CD4-positive, alpha-beta memory T cell (primary cell): ENCODE measurements around the gene STAM. TPM values are rescaled to one million over a fixed set of nuclear protein-coding genes. Genes with fewer than 3 reads are reported as not detected.

Experiments
- CTCF ChIA-PET: fragments of 350-600 bp; sonication (Branson Sonifier 250); formaldehyde crosslinking; loops from one replicate; lab custom pipeline; 2021; ENCODE audit warnings: inconsistent platforms; ENCODE audit not compliant: partially characterized antibody; lab: Charles Lee
- POLR2A ChIA-PET: fragments of 350-600 bp; sonication (Branson Sonifier 250); formaldehyde crosslinking; loops from one replicate; lab custom pipeline; 2021; ENCODE audit not compliant: partially characterized antibody; lab: Charles Lee
- DNase-seq, 5 donors: peaks; one replicate each; pipeline versions ENCODE4 v3.0.0 to v3.0.0-alpha.2; 2020 to 2022; ENCODE audit warnings: mixed read lengths in 1 of 5
- H3K27ac ChIP-seq: one replicate; pipeline ENCODE4 v1.7.0; 2013; ENCODE audit warnings: low read depth, low read length
- H3K27me3 ChIP-seq: 2 replicates; pipeline ENCODE4 v1.7.0; 2013; ENCODE audit warnings: mild to moderate bottlenecking, low read length, moderate library complexity; ENCODE audit not compliant: insufficient read depth
- H3K36me3 ChIP-seq: 2 replicates; pipeline ENCODE4 v1.7.0; 2013; ENCODE audit warnings: mild to moderate bottlenecking, low read length, moderate library complexity; ENCODE audit not compliant: insufficient read depth
- H3K4me1 ChIP-seq: 2 replicates; pipeline ENCODE4 v1.7.0; 2013; ENCODE audit warnings: mild to moderate bottlenecking, low read length, moderate library complexity; ENCODE audit not compliant: insufficient read depth
- H3K4me3 ChIP-seq, 2 donors: one replicate each; pipeline ENCODE4 v1.7.0; 2013; ENCODE audit warnings: low read length in 2 of 2, mild to moderate bottlenecking in 1 of 2
- H3K9me3 ChIP-seq, 2 donors: one replicate each; pipeline ENCODE4 v1.7.0; 2013; ENCODE audit warnings: low read length in 2 of 2, control low read depth in 1 of 2; ENCODE audit not compliant: control insufficient read depth in 1 of 2
- H3K27ac Mint-ChIP-seq, 7 donors: one replicate each; pipeline ENCODE4 v1.8.0; 2020 to 2021; ENCODE audit warnings: mixed read lengths in 7 of 7, mild to moderate bottlenecking in 6 of 7, inconsistent platforms in 3 of 7, moderate library complexity in 3 of 7
- H3K27me3 Mint-ChIP-seq, 2 donors: one replicate each; pipeline ENCODE4 v1.8.0; 2020 to 2021; ENCODE audit warnings: mixed read lengths in 2 of 2
- H3K36me3 Mint-ChIP-seq, 2 donors: one replicate each; pipeline ENCODE4 v1.8.0; 2020 to 2021; ENCODE audit warnings: mixed read lengths in 2 of 2, inconsistent platforms in 1 of 2, mild to moderate bottlenecking in 1 of 2
- H3K4me1 Mint-ChIP-seq, 4 donors: one replicate each; pipeline ENCODE4 v1.8.0; 2020 to 2021; ENCODE audit warnings: mixed read lengths in 4 of 4, mild to moderate bottlenecking in 1 of 4
- H3K4me3 Mint-ChIP-seq, 8 donors: one replicate each; pipeline ENCODE4 v1.8.0; 2020 to 2021; ENCODE audit warnings: mixed read lengths in 8 of 8, mild to moderate bottlenecking in 7 of 8, moderate library complexity in 6 of 8, inconsistent platforms in 3 of 8
- H3K9me3 Mint-ChIP-seq, 8 donors: one replicate each; pipeline ENCODE4 v1.8.0; 2020 to 2021; ENCODE audit warnings: mixed read lengths in 8 of 8, mild to moderate bottlenecking in 5 of 8, inconsistent platforms in 3 of 8, moderate library complexity in 1 of 8
- intact Hi-C: fragments of 100-400 bp; cut with micrococcal nuclease; formaldehyde crosslinking; loops from one replicate; pipeline ENCODE4 v1.15.1; 2023
- polyA plus RNA-seq, 2 donors: library from polyadenylated mRNA; unstranded; fragments of 300-500 nt; fragmentation: Illumina TruSeq; gene quantifications; one replicate each; pipeline ENCODE4 v1.2.3, GENCODE V29; 2021
- total RNA-seq, 2 experiments: library from RNA; stranded (reverse); gene quantifications; one replicate each; pipeline ENCODE4 v1.2.3, GENCODE V29; 2021

Gene STAM
- total and polyA plus RNA-seq, 4 experiments from 2014 or later, result 11.3 to 34.0 (median 22.7) TPM

DNA sequence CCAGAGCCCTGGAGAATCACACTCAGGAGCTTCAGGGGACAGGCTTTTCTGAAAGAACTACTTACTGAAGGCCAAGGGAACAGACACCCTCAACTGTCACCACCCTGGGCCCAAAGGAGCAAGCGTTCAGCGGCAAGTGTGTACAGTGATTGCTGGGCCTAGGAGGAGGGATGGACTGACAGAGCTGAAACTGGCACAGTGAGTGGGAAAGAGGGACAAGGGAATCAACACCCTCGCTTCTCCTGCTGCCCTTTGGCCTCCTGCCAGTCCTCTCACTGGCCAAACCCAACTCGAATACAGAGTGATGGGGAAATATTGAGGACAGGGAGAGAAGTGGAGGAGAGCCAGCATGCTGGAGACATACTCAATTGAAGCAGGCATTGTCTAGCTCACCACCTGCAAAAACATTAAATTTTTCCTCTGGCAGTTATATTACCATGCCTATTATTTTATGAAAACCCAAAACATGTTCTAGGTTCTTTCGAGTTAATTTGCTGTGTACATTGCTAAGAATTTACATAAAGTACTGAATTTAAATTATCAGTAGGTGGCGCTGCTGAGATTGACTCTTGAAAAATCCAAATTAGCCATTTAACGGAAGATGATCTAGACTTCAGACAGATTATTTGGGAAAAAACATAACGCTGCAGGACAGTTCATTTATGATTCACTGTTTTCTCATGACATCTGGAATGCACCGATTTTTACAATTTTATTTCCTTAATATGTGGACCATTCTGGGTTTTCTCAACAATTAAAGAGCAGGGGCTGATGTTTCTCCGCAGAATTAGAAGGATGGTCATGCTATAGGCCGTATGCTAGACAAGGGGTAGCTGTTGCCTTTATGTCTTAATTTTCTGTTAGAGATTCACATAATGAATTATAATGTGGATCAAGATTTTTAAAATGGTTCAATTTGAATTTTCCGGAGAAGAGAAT is 93.3 kb downstream of the STAM start:
- H3K36me3 ChIP-seq, result no peaks in the 10 kb centered on the region
- Mint-ChIP-seq H3K27ac (no peak overlapping the region), H3K27me3 (no peaks in the 10 kb centered on the region), H3K36me3 (peaks cover 0 to 3% of the 10 kb centered on the region in 2 donors), H3K4me3 (no peak overlapping the region), H3K4me1 (peaks cover 0 to 5% (median 3%) of the 10 kb centered on the region in 4 donors), H3K9me3 (no peaks in the 10 kb centered on the region)
- DNase-seq, result peak in 4 of 5 donors; percentile 7 to 30 (median 22)
- no peak overlapping the region for H3K4me3 ChIP-seq
- no peaks in the 10 kb centered on the region for H3K9me3 ChIP-seq
- H3K27me3 ChIP-seq, result no peaks in the 10 kb centered on the region
- ChIA-PET POLR2A (interaction anchor here (0.9 kb wide), 1 partner anchor 93 kb away, joined by 3 read pairs; the partner anchor contains the start of gene STAM), CTCF (interaction anchor here (0.5 to 4.3 kb wide), 17 partner anchors 10 to 191 kb away, joined by 3 to 39 read pairs (median 4); partner anchors contain the start of gene STAM)
- intact Hi-C loops, result loop anchor here (1.0 kb wide), 1 partner anchor 37 kb away; no protein-coding TSS in a partner anchor
- no peak overlapping the region for H3K27ac ChIP-seq
- H3K4me1 ChIP-seq, result no peaks in the 10 kb centered on the region

DNA sequence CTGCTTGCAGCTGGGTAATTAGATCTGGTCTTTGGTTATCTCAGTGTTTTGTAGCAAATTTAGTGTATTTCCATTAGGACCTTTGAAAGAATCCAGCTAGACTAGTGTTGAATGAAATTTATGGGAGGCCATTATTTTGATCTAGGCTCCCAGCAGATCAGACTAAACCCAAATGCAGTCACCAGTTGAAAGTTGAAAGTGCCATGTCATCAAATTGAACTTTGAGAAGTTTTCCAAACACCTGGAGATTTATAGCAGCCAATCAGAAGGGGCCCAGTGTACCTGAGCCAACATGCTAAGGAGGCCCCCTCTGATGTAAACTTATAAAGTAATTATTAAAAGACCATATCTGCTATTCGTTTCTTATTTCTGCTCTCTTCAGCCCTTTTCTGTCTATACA is 96.7 kb downstream of the STAM start:
- intact Hi-C loops, result no loop called here
- H3K4me1 Mint-ChIP-seq, result peaks cover 0 to 12% (median 7%) of the 10 kb centered on the region in 4 donors
- Histone ChIP-seq H3K27ac (no peak overlapping the region), H3K4me1 (peaks cover 7% of the 10 kb centered on the region), H3K4me3 (no peak overlapping the region), H3K9me3 (no peaks in the 10 kb centered on the region), H3K36me3 (no peaks in the 10 kb centered on the region), H3K27me3 (no peaks in the 10 kb centered on the region)
- POLR2A ChIA-PET, result no interaction called here
- DNase-seq, result no peak
- no peak overlapping the region for H3K4me3 Mint-ChIP-seq
- no peaks in the 10 kb centered on the region for H3K27me3 Mint-ChIP-seq
- H3K27ac Mint-ChIP-seq, result no peak overlapping the region
- peaks cover 0 to 3% of the 10 kb centered on the region in 2 donors for H3K36me3 Mint-ChIP-seq
- CTCF ChIA-PET, result interaction anchor here (1.5 to 7.2 kb wide), 2 partner anchors 53 to 133 kb away, joined by 3 to 114 read pairs; no protein-coding TSS in a partner anchor
- no peaks in the 10 kb centered on the region for H3K9me3 Mint-ChIP-seq

DNA sequence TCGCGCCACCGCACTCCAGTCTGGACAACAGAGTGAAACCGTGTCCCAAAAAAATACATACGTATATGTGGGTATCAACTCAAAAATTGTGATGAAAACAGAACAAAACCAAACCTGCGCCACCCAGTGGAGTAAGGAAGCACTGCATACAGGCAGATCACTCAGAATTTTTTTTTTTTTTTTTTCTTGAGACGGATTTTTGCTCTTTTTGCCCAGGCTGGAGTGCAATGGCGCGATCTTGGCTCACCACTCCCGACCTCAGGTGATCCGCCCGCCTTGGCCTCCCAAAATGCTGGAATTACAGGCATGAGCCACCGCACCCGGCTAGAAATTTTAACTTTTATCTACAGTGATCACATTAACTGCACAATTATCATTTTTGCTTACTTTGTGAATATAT is 99.0 kb downstream of the STAM start:
- H3K4me3 Mint-ChIP-seq, result peak overlapping the region in 1 of 8 donors; percentile 20
- POLR2A ChIA-PET, result no interaction called here

DNA sequence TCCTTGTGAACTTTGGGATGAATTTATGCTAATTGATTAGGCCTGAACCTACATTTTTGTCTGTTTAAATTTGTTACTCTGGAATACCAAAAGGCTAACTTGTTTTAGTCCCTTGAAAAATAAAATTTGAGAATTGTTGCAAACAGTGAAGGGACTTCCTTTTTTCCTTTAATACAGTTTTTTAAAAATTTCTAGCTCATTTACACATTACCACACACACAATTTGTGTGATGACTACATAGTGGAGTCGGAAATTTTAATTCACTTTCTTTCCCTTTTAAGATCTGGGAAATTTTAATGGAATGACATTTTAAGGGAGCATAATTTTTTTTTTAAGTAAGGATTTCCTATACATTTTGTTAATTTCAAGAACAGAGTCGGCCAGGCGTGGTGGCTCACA is 99.5 kb downstream of the STAM start:
- CTCF ChIA-PET, result interaction anchor here (0.9 to 7.2 kb wide), 4 partner anchors 9 to 143 kb away, joined by 3 to 114 read pairs (median 4); partner anchors contain the start of gene STAM
- DNase-seq, result no peak
- H3K36me3 Mint-ChIP-seq, result no peaks in the 10 kb centered on the region
- intact Hi-C loops, result loop anchor here (1.0 to 2.0 kb wide), 2 partner anchors 136 to 915 kb away; no protein-coding TSS in a partner anchor
- no peaks in the 10 kb centered on the region for H3K9me3 Mint-ChIP-seq
- Histone ChIP-seq H3K27ac (no peak overlapping the region), H3K4me3 (no peak overlapping the region), H3K4me1 (peaks cover 7% of the 10 kb centered on the region), H3K9me3 (no peaks in the 10 kb centered on the region), H3K36me3 (no peaks in the 10 kb centered on the region), H3K27me3 (no peaks in the 10 kb centered on the region)
- no peaks in the 10 kb centered on the region for H3K27me3 Mint-ChIP-seq
- H3K4me3 Mint-ChIP-seq, result no peak overlapping the region
- H3K4me1 Mint-ChIP-seq, result peaks cover 0 to 9% (median 4%) of the 10 kb centered on the region in 4 donors
- no peak overlapping the region for H3K27ac Mint-ChIP-seq
- POLR2A ChIA-PET, result no interaction called here

More for the DNA sequence above, 99.0 kb downstream of the STAM start:
- Histone ChIP-seq H3K36me3 (no peaks in the 10 kb centered on the region), H3K27me3 (no peaks in the 10 kb centered on the region), H3K4me1 (peaks cover 7% of the 10 kb centered on the region), H3K4me3 (no peak overlapping the region), H3K9me3 (no peaks in the 10 kb centered on the region), H3K27ac (no peak overlapping the region)
- CTCF ChIA-PET, result interaction anchor here (0.8 to 7.2 kb wide), 13 partner anchors 9 to 152 kb away, joined by 3 to 114 read pairs (median 3); partner anchors contain the start of gene STAM
- Mint-ChIP-seq H3K27ac (no peak overlapping the region), H3K9me3 (no peaks in the 10 kb centered on the region), H3K4me1 (peaks cover 0 to 9% (median 4%) of the 10 kb centered on the region in 4 donors), H3K36me3 (no peaks in the 10 kb centered on the region), H3K27me3 (no peaks in the 10 kb centered on the region)
- intact Hi-C loops, result loop anchor here (1.0 to 2.0 kb wide), 2 partner anchors 136 to 914 kb away; no protein-coding TSS in a partner anchor
- DNase-seq, result peak; percentile 52 to 62 (median 58)

DNA sequence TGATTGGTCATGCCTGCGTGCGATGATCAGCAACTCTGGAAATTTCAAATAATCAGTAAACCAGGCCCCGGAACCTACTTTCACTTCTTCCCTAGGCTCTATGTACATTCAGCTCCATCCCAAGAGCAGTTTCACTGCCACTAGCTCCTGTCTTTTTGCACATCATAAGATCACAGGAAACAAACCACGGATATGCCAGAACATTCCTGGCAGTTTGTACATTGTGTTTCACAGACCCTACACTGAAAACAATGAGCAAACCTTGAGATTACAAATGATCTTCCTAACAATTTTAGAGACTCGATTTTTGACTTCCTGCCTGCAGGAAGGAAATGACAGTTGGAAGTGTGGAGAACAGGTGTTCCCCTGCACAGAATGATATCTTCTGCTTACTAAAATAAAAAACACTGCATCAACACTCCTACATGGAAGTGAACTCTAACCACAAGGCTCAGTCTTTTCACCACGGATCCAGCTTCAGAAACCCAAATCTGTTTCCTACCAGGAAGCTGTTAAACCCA is 100.5 kb downstream of the STAM start:
- H3K9me3 ChIP-seq, result no peaks in the 10 kb centered on the region
- no peak overlapping the region for H3K4me3 ChIP-seq
- no peak for DNase-seq
- intact Hi-C loops, result no loop called here
- POLR2A ChIA-PET, result no interaction called here
- H3K27me3 Mint-ChIP-seq, result no peaks in the 10 kb centered on the region
- no peaks in the 10 kb centered on the region for H3K9me3 Mint-ChIP-seq
- no peak overlapping the region for H3K27ac Mint-ChIP-seq
- peaks cover 7% of the 10 kb centered on the region for H3K4me1 ChIP-seq
- peaks cover 0 to 9% (median 4%) of the 10 kb centered on the region in 4 donors for H3K4me1 Mint-ChIP-seq
- H3K27ac ChIP-seq, result no peak overlapping the region
- no peaks in the 10 kb centered on the region for H3K27me3 ChIP-seq
- no peak overlapping the region for H3K4me3 Mint-ChIP-seq
- CTCF ChIA-PET, result interaction anchor here (2.2 to 7.2 kb wide), 2 partner anchors 136 to 144 kb away, joined by 4 to 114 read pairs; no protein-coding TSS in a partner anchor
- no peaks in the 10 kb centered on the region for H3K36me3 Mint-ChIP-seq
- no peaks in the 10 kb centered on the region for H3K36me3 ChIP-seq

DNA sequence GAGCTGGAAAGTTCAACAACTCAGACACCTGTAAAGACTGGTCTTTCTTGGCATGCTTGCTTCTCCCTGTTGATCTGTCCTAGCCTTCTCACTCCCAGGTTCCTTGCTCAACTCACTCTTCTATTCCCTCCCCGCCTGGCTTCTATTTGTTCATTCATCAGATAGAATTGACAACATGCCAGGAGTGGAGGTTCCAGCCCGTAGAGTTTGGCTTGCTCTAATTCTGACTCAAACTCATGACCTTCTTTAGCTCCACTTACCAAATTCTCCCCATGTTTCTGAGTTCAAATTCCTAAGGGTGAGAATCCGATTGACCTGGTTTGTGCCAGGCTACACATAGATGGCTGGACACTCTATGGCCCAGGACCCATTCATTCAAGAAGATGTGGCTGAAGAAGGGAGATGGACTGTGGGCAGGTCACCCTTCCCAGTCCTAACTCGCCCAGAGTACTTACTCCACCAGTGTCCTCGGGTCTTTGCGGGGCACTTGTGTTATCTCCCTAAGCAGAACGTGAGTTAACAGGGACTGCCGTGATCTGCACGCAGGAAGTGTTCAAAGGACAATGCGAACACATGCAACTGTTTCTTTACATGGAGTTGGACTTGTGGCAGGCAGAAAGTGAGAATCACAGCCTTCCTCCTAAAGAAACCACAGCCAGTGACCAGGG is 104.1 kb downstream of the STAM start:
- no peak overlapping the region for H3K4me3 ChIP-seq
- no peaks in the 10 kb centered on the region for H3K36me3 Mint-ChIP-seq
- no peak overlapping the region for H3K4me3 Mint-ChIP-seq
- no peaks in the 10 kb centered on the region for H3K9me3 ChIP-seq
- ChIA-PET POLR2A (no interaction called here), CTCF (interaction anchor here (0.8 to 1.5 kb wide), 2 partner anchors 11 to 139 kb away, joined by 3 to 4 read pairs; no protein-coding TSS in a partner anchor)
- H3K9me3 Mint-ChIP-seq, result no peaks in the 10 kb centered on the region
- no peak overlapping the region for H3K27ac Mint-ChIP-seq
- H3K4me1 Mint-ChIP-seq, result peaks cover 0 to 5% (median 1%) of the 10 kb centered on the region in 4 donors
- peaks cover 2% of the 10 kb centered on the region for H3K4me1 ChIP-seq
- no peaks in the 10 kb centered on the region for H3K27me3 Mint-ChIP-seq
- H3K27me3 ChIP-seq, result no peaks in the 10 kb centered on the region
- no peak for DNase-seq
- H3K36me3 ChIP-seq, result no peaks in the 10 kb centered on the region
- intact Hi-C loops, result no loop called here
- no peak overlapping the region for H3K27ac ChIP-seq
